Caco-2 (cell line): ENCODE measurements around the gene KIF6. TPM values are rescaled to one million over a fixed set of nuclear protein-coding genes. Genes with fewer than 3 reads are reported as not detected.

Experiments used
- BruUV-seq: library from RNA; stranded (reverse); fragments of 400-500 nt; replicated peaks from 2 replicates; lab custom pipeline; 2021; lab: Mats Ljungman, UMichigan
- CTCF ChIA-PET: fragments of 300-600 bp; sonication (Branson Sonifier 250); formaldehyde crosslinking; loops from one replicate; lab custom pipeline; 2022; ENCODE audit warnings: antibody characterized with exemption; lab: Charles Lee
- POLR2A ChIA-PET: fragments of 300-600 bp; sonication (Branson Sonifier 250); formaldehyde crosslinking; loops from one replicate; lab custom pipeline; 2022; ENCODE audit warnings: antibody characterized with exemption; lab: Charles Lee
- DNase-seq, 2 experiments: peaks; one replicate each; pipeline versions ENCODE4 v3.0.0 to v3.0.0-alpha.2; 2020 to 2022
- H3K27me3 ChIP-seq: replicated peaks from 2 replicates; pipeline ENCODE4 v1.6.0; 2011; ENCODE audit warnings: low read length; ENCODE audit not compliant: control insufficient read depth, insufficient read depth
- H3K36me3 ChIP-seq: 2 replicates; pipeline ENCODE4 v1.5.1; 2011; ENCODE audit warnings: low read length; ENCODE audit not compliant: control insufficient read depth, insufficient read depth
- H3K4me1 ChIP-seq: fragments of 250-450 bp; sonication (Bioruptor Pico); 2 replicates; pipeline ENCODE4 v1.5.1; 2020; ENCODE audit warnings: mild to moderate bottlenecking
- H3K4me3 ChIP-seq: 2 replicates; pipeline ENCODE4 v1.5.1; 2011; ENCODE audit warnings: low read depth, mild to moderate bottlenecking, control low read depth, low read length
- H3K9me3 ChIP-seq: fragments of 250-450 bp; sonication (Bioruptor Pico); 2 replicates; pipeline ENCODE4 v1.5.1; 2020; ENCODE audit warnings: mild to moderate bottlenecking, moderate library complexity
- H3K27ac Mint-ChIP-seq: one replicate; pipeline ENCODE4 v1.8.0; 2022; ENCODE audit warnings: mixed read lengths; ENCODE audit not compliant: unreplicated experiment
- H3K27me3 Mint-ChIP-seq: one replicate; pipeline ENCODE4 v1.8.0; 2022; ENCODE audit warnings: mixed read lengths; ENCODE audit not compliant: insufficient read depth, unreplicated experiment
- H3K36me3 Mint-ChIP-seq: one replicate; pipeline ENCODE4 v1.8.0; 2022; ENCODE audit warnings: mild to moderate bottlenecking, mixed read lengths; ENCODE audit not compliant: insufficient read depth, unreplicated experiment
- H3K4me1 Mint-ChIP-seq: one replicate; pipeline ENCODE4 v1.8.0; 2022; ENCODE audit warnings: low read depth, mixed read lengths; ENCODE audit not compliant: unreplicated experiment
- H3K4me3 Mint-ChIP-seq: one replicate; pipeline ENCODE4 v1.8.0; 2022; ENCODE audit warnings: mild to moderate bottlenecking, moderate library complexity, mixed read lengths; ENCODE audit not compliant: unreplicated experiment
- H3K9me3 Mint-ChIP-seq: one replicate; pipeline ENCODE4 v1.8.0; 2022; ENCODE audit warnings: mixed read lengths; ENCODE audit not compliant: unreplicated experiment
- CTCF ChIP-seq, 2 experiments: fragments of 200-600 bp in 1 of 2; IDR thresholded peaks; 1 replicate in 1 of 2; 2 replicates in 1 of 2; pipeline versions ENCODE4 v1.5.1 to v1.8.0; 2011 to 2022; ENCODE audit warnings: antibody characterized with exemption in 1 of 2, control low read depth in 1 of 2, inconsistent platforms in 1 of 2, low read depth in 1 of 2, low read length in 1 of 2, mild to moderate bottlenecking in 1 of 2, moderate library complexity in 1 of 2; ENCODE audit not compliant: insufficient read depth in 1 of 2, severe bottlenecking in 1 of 2, unreplicated experiment in 1 of 2
- intact Hi-C: fragments of 100-400 bp; cut with micrococcal nuclease; formaldehyde crosslinking; loops from one replicate; pipeline ENCODE4 v1.10.0; 2022; ENCODE audit not compliant: unreplicated experiment
- total RNA-seq: library from RNA; stranded (reverse); gene quantifications from 2 replicates; pipeline ENCODE4 v1.2.3, GENCODE V29; 2022

The KIF6 gene
- total RNA-seq, 1 experiment from 2014 or later = not detected

GRCh38 chr6:39574991-39575390, 150.2 kb downstream of the KIF6 start:
- Mint-ChIP-seq H3K27me3 (peaks cover 11% of the 10 kb centered on the region), H3K27ac (no peak overlapping the region), H3K9me3 (no peaks in the 10 kb centered on the region), H3K36me3 (no peaks in the 10 kb centered on the region), H3K4me1 (no peaks in the 10 kb centered on the region), H3K4me3 (no peak overlapping the region)
- no peak for DNase-seq
- no peak for TF ChIP-seq CTCF (IDR thresholded peaks at IDR 0.05; ENCODE audit: insufficient read depth in 1 of 2, low read depth in 1 of 2, low read length in 1 of 2, severe bottlenecking in 1 of 2, unreplicated experiment in 1 of 2)
- H3K9me3 ChIP-seq = no peaks in the 10 kb centered on the region
- no TSS peak for BruUV-seq
- H3K36me3 ChIP-seq = no peaks in the 10 kb centered on the region
- CTCF ChIA-PET = no interaction called here
- H3K27me3 ChIP-seq = no peaks in the 10 kb centered on the region
- H3K4me3 ChIP-seq = no peak overlapping the region
- intact Hi-C loops = no loop called here
- H3K4me1 ChIP-seq = no peaks in the 10 kb centered on the region
- POLR2A ChIA-PET = no interaction called here

GRCh38 chr6:39573541-39573940, 151.7 kb downstream of the KIF6 start:
- CTCF ChIA-PET = no interaction called here
- Mint-ChIP-seq H3K27me3 (peaks cover 9% of the 10 kb centered on the region), H3K4me3 (no peak overlapping the region), H3K27ac (no peak overlapping the region), H3K9me3 (no peaks in the 10 kb centered on the region), H3K36me3 (no peaks in the 10 kb centered on the region), H3K4me1 (no peaks in the 10 kb centered on the region)
- intact Hi-C loops = no loop called here
- H3K36me3 ChIP-seq = no peaks in the 10 kb centered on the region
- no TSS peak for BruUV-seq
- POLR2A ChIA-PET = no interaction called here
- DNase-seq = no peak
- no peaks in the 10 kb centered on the region for H3K4me1 ChIP-seq
- no peaks in the 10 kb centered on the region for H3K9me3 ChIP-seq
- no peak overlapping the region for H3K4me3 ChIP-seq
- TF ChIP-seq CTCF (IDR thresholded peaks at IDR 0.05; ENCODE audit: insufficient read depth in 1 of 2, low read depth in 1 of 2, low read length in 1 of 2, severe bottlenecking in 1 of 2, unreplicated experiment in 1 of 2) = no peak
- no peaks in the 10 kb centered on the region for H3K27me3 ChIP-seq

GRCh38 chr6:39572661-39573340, 152.4 kb downstream of the KIF6 start:
- CTCF ChIA-PET = no interaction called here

More at GRCh38 chr6:39572661-39573340, 152.4 kb downstream of the KIF6 start:
- DNase-seq = no peak
- Mint-ChIP-seq H3K36me3 (no peaks in the 10 kb centered on the region), H3K4me1 (no peaks in the 10 kb centered on the region), H3K4me3 (no peak overlapping the region), H3K9me3 (no peaks in the 10 kb centered on the region), H3K27ac (no peak overlapping the region), H3K27me3 (peaks cover 9% of the 10 kb centered on the region)
- intact Hi-C loops = no loop called here
- POLR2A ChIA-PET = no interaction called here
- TF ChIP-seq CTCF (IDR thresholded peaks at IDR 0.05; ENCODE audit: insufficient read depth in 1 of 2, low read depth in 1 of 2, low read length in 1 of 2, severe bottlenecking in 1 of 2, unreplicated experiment in 1 of 2) = no peak
- Histone ChIP-seq H3K9me3 (no peaks in the 10 kb centered on the region), H3K4me1 (no peaks in the 10 kb centered on the region), H3K27me3 (no peaks in the 10 kb centered on the region), H3K36me3 (no peaks in the 10 kb centered on the region), H3K4me3 (no peak overlapping the region)
- BruUV-seq = no TSS peak
